Measurements from ENCODE around the gene TNFSF10. TPM values are rescaled to one million over a fixed set of nuclear protein-coding genes. Genes with fewer than 3 reads are reported as not detected.

Gene TNFSF10
- total and polyA plus RNA-seq, 9 of the 15 experiments (the other 6 are each of a cell fraction or from before 2014, with no cell fraction given): 0.07 to 1.3 (median 0.27) TPM; not detected in 1

- Histone ChIP-seq H4K20me1 (replicated peaks; ENCODE audit: control insufficient read depth, insufficient read depth, low read length) (no peaks in the 10 kb centered on the region), H3K4me3 (no peak overlapping the region), H3K27me3 (ENCODE audit: control insufficient read depth in 2 of 2, insufficient read depth in 2 of 2, low read length in 2 of 2) (no peaks in the 10 kb centered on the region), H2AFZ (ENCODE audit: low read depth, low read length) (no peak overlapping the region), H3K9me3 (replicated peaks; ENCODE audit: control insufficient read depth, insufficient read depth, low read depth, low read length) (no peaks in the 10 kb centered on the region), H3K27ac (ENCODE audit: extremely low read depth, low read depth, low read length) (no peak overlapping the region), H3K9me1 (ENCODE audit: control insufficient read depth, insufficient read depth, low read length) (no peaks in the 10 kb centered on the region), H3K36me3 (ENCODE audit: control insufficient read depth, insufficient read depth, low read length) (no peaks in the 10 kb centered on the region), H3K79me2 (ENCODE audit: control insufficient read depth, insufficient read depth, low read length) (no peaks in the 10 kb centered on the region), H3K9ac (ENCODE audit: insufficient read depth in 1 of 2, low read depth in 2 of 2, low read length in 2 of 2) (no peak overlapping the region), H3K4me2 (ENCODE audit: insufficient read depth, low read length) (no peak overlapping the region), H3K4me1 (replicated peaks in 1 of 2; ENCODE audit: control insufficient read depth in 2 of 2, insufficient read depth in 2 of 2, low read length in 2 of 2) (peaks cover 8 to 24% of the 10 kb centered on the region in 2 experiments)
- WGBS (ENCODE audit: insufficient coverage, low coverage, missing lambda C conversion rate): 17% methylated on average over 3 of the region's 3 CpGs
- intact Hi-C loops (cut with micrococcal nuclease) (no loop called here), in situ Hi-C loops (cut with MboI) (no loop called here)
- ATAC-seq: no peak
- ChIA-PET POLR2A (interaction anchor here (0.9 kb wide), 1 partner anchor 23 kb away, joined by 5 read pairs; the partner anchor contains the start of gene TNFSF10), CTCF (ENCODE audit: low intra/inter-chr PET ratio) (no interaction called here)
- BruUV-seq (replicated peaks): no TSS peak
- no peak for FAIRE-seq
- DNase-seq (ENCODE audit: extremely low read depth in 1 of 4, low spot score in 3 of 4): no peak
- TF ChIP-seq BCLAF1 (IDR thresholded peaks at IDR 0.05; ENCODE audit: borderline replicate concordance in 1 of 2, control insufficient read depth in 1 of 2, low read depth in 2 of 2, low read length in 1 of 2): no peak
- TF ChIP-seq ZNF445 (CRISPR knock-in tag; IDR thresholded peaks at IDR 0.05; ENCODE audit: low read depth): no peak
- no peak for TF ChIP-seq TCF7L2 (IDR thresholded peaks at IDR 0.05; ENCODE audit: low read depth, low read length)
- no peak for TF ChIP-seq SOX6 (IDR thresholded peaks at IDR 0.05)
- no peak for TF ChIP-seq ETV5 (CRISPR knock-in tag; IDR thresholded peaks at IDR 0.05; ENCODE audit: low read depth)
- TF ChIP-seq RCOR1 (IDR thresholded peaks at IDR 0.05; ENCODE audit: borderline replicate concordance in 1 of 2, low read depth in 2 of 2, low read length in 2 of 2): no peak
- TF ChIP-seq AFF4 (CRISPR knock-in tag; IDR thresholded peaks at IDR 0.05): no peak
- no peak for TF ChIP-seq TBL1XR1 (IDR thresholded peaks at IDR 0.05; ENCODE audit: low read length in 2 of 2)
- TF ChIP-seq ZNF740 (CRISPR knock-in tag; IDR thresholded peaks at IDR 0.05): no peak
- TF ChIP-seq ZNF740 (tag; IDR thresholded peaks at IDR 0.05): no peak
- no peak for TF ChIP-seq IRF9 (tag; IDR thresholded peaks at IDR 0.05)
These were observed 22.9 kb upstream of the TNFSF10 start for GRCh38 chr3:172546105-172546504.

All from K562 (cell line).